ENCODE results near the gene HHAT. TPM values are rescaled to one million over a fixed set of nuclear protein-coding genes. Genes with fewer than 3 reads are reported as not detected.

The HHAT gene
- total RNA-seq, 2 donors from 2014 or later = 1.6 to 2.0 TPM

DNA sequence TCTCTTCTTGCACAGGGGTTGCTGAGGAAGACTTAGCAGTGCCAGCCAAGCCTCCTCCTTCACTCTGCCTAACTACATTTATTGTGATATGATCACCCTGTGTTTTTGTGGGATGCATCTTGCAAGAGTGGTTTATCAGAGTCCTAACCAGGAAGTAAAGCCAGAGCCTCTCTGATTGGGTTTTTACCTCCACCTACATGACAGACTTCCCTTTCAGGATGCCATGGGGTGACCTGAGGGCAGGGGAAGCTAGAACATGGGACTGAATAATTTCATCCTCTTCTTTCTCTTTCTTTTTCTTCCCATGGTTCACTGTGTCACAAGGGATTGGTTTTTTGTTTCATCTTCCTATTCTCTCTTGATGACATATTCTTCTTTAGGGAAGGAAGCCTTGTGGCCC, 146.6 kb downstream of the HHAT start:
- Histone ChIP-seq H3K27ac (no peak overlapping the region), H3K27me3 (no peaks in the 10 kb centered on the region), H3K4me3 (no peak overlapping the region), H3K36me3 (no peaks in the 10 kb centered on the region), H3K4me1 (no peaks in the 10 kb centered on the region), H3K9me3 (no peaks in the 10 kb centered on the region)
- no peak for DNase-seq (ENCODE audit: low spot score)
- TF ChIP-seq, protein P1, sequence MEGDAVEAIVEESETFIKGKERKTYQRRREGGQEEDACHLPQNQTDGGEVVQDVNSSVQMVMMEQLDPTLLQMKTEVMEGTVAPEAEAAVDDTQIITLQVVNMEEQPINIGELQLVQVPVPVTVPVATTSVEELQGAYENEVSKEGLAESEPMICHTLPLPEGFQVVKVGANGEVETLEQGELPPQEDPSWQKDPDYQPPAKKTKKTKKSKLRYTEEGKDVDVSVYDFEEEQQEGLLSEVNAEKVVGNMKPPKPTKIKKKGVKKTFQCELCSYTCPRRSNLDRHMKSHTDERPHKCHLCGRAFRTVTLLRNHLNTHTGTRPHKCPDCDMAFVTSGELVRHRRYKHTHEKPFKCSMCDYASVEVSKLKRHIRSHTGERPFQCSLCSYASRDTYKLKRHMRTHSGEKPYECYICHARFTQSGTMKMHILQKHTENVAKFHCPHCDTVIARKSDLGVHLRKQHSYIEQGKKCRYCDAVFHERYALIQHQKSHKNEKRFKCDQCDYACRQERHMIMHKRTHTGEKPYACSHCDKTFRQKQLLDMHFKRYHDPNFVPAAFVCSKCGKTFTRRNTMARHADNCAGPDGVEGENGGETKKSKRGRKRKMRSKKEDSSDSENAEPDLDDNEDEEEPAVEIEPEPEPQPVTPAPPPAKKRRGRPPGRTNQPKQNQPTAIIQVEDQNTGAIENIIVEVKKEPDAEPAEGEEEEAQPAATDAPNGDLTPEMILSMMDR (IDR thresholded peaks at IDR 0.05) = no peak

DNA sequence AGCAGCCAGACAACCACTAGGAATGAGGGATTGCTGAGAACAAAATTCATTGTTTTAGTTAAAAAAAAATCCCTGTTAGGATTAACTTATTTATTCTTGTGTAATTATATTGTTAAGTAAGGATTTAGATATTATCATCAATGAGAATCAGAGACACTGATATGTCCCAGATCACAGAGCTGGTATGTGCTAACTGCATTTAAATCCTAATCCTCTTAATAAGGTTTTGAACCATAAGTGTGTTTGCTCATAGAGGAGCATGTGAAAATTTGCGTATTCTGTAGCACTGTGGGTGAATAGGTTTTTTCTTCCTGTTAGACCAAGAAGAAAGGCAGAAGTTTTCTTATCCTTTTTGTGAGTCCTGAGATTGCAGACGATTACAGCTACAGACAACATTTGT, 147.1 kb downstream of the HHAT start:
- Histone ChIP-seq H3K9me3 (no peaks in the 10 kb centered on the region), H3K27me3 (no peaks in the 10 kb centered on the region), H3K36me3 (no peaks in the 10 kb centered on the region), H3K27ac (no peak overlapping the region), H3K4me3 (no peak overlapping the region), H3K4me1 (no peaks in the 10 kb centered on the region)
- TF ChIP-seq, protein P1 (IDR thresholded peaks at IDR 0.05) = no peak
- DNase-seq (ENCODE audit: low spot score) = no peak

DNA sequence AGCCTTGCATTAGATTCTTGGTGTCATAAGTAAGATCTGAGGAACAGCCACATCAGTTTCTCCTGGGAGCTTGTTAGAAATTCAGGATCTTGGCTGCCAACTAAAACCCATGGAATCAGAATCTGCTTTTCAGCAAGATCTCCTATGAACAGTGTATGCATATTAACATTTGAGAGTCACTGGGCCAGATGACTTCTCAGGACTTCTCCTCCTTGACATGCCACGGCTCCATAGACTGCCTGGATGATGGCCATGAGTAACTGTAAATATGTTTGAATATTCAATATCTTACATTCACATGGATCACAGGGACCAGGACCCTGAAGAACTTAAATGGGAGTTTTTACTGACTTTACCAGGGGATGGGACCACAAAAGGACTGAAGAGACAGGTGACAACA, 148.0 kb downstream of the HHAT start:
- H3K36me3 ChIP-seq = no peaks in the 10 kb centered on the region
- no peak overlapping the region for H3K4me3 ChIP-seq
- H3K27me3 ChIP-seq = no peaks in the 10 kb centered on the region
- no peaks in the 10 kb centered on the region for H3K9me3 ChIP-seq
- DNase-seq (ENCODE audit: low spot score) = no peak
- TF ChIP-seq, protein P1 (IDR thresholded peaks at IDR 0.05) = no peak
- no peaks in the 10 kb centered on the region for H3K4me1 ChIP-seq
- H3K27ac ChIP-seq = no peak overlapping the region

DNA sequence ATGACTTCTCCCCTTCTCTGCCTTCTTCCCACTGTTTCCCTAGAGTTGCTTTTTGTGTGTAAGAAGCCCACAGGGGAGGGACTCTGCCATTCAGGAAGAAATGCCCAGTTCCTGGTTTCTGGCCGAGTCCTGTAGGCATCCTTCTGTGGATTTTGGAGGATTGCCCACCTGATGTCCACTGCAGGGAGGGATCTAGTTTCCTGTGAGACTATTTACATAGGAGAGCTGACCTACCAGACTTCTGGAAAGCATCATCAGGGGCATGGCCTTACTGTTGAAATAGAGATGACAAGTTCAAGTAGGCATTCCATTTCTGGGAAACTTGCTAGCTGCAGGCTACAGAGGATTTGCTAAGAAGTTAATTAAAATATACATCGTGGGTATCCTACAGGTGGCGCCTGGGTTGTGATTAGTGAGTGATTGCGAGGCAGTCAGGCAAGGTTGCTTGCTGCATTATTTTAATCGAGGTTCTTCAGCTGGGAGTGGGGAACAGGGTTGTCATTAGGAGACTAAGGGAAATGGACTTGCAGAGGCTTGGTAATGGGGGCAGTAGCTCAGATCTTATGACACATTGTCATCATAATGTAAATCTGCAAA, 148.7 kb downstream of the HHAT start:
- Histone ChIP-seq H3K27me3 (no peaks in the 10 kb centered on the region), H3K27ac (no peak overlapping the region), H3K4me1 (no peaks in the 10 kb centered on the region), H3K4me3 (no peak overlapping the region), H3K9me3 (no peaks in the 10 kb centered on the region), H3K36me3 (no peaks in the 10 kb centered on the region)
- DNase-seq (ENCODE audit: low spot score) = no peak
- TF ChIP-seq, protein P1 (IDR thresholded peaks at IDR 0.05) = no peak

DNA sequence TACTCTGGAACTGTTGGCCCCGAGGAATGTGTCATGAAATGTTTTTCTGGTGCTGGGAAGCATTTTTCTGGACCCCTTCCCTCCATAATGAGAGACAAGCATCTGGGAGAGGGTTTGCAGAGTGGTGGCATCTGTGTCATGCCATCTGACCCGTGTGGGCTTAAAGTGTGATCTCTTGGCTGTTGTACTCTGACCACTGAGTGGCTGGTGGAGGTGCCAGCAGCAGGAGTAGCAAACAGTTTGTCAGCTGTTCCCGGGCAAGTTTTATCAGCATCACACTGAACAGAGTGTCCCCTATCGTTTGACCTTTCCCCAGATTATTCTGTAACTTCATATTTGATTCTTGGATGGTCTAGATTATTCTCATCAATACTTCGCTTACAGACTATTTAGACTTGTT, 150.1 kb downstream of the HHAT start:
- no peaks in the 10 kb centered on the region for H3K4me1 ChIP-seq
- H3K27me3 ChIP-seq = no peaks in the 10 kb centered on the region
- DNase-seq (ENCODE audit: low spot score) = no peak
- TF ChIP-seq, protein P1 (IDR thresholded peaks at IDR 0.05) = no peak
- H3K4me3 ChIP-seq = no peak overlapping the region
- no peaks in the 10 kb centered on the region for H3K36me3 ChIP-seq
- no peaks in the 10 kb centered on the region for H3K9me3 ChIP-seq
- H3K27ac ChIP-seq = no peak overlapping the region

DNA sequence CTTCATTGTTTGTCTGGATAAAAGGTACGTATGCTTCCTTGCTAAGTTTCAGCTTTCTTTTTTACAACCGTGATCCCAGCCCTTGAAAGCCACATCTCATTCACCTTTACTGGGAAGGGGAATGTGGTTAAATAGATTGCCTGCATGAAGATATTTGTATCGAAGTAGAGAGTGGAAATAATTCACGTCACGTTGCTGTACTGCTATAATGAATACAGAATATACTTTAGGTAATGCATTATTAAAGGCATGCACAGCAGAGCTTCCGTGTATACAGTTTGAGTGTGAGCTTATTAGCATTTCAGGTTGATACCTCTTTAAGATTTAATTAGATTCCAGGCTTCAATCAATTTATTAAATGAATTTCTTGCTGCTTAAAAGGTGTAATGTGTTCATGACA, 153.8 kb downstream of the HHAT start:
- Histone ChIP-seq H3K9me3 (no peaks in the 10 kb centered on the region), H3K4me1 (no peaks in the 10 kb centered on the region), H3K36me3 (no peaks in the 10 kb centered on the region), H3K27me3 (no peaks in the 10 kb centered on the region), H3K27ac (no peak overlapping the region), H3K4me3 (no peak overlapping the region)
- TF ChIP-seq, protein P1 (IDR thresholded peaks at IDR 0.05) = no peak
- no peak for DNase-seq (ENCODE audit: low spot score)

All from right atrium auricular region (tissue), 2 donors.